VCaP (cell line): ENCODE measurements around the gene PDCD1LG2.
"Not testable (repeated sequence)": the region's sequence is repeated elsewhere in the genome, so short reads cannot be mapped to it uniquely, and the experiment has no call there.

Experiments used
- H3K27ac ChIP-seq: fragments of 450-650 bp; 2 replicates; pipeline ENCODE4 v1.5.1; 2017
- TF ChIP-seq, protein P1 (sequence below): fragments of 450-650 bp; conservative IDR thresholded peaks from 2 replicates; pipeline ENCODE4 v1.5.1; 2017; ENCODE audit warnings: mild to moderate bottlenecking, moderate library complexity

The PDCD1LG2 gene

DNA sequence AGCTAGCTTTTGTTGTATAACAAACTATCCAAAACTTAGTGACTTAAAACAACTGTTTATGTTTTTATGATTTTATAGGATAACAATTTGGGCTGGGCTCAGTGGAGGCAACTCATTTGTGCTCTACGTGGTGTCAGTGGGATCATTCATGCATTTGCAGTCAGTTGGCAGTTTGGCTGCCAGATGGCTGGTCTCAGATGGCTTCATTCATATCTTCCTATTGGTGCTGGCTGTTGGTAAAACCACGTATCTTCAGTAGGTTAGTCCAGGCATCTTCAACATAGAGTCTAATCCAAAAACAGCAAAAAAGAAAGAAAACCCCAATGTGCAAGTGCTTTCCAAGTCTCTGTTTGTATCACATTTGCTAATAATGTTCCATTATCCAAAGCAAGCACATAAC is 66.9 kb downstream of the PDCD1LG2 start:
- TF ChIP-seq, protein P1, sequence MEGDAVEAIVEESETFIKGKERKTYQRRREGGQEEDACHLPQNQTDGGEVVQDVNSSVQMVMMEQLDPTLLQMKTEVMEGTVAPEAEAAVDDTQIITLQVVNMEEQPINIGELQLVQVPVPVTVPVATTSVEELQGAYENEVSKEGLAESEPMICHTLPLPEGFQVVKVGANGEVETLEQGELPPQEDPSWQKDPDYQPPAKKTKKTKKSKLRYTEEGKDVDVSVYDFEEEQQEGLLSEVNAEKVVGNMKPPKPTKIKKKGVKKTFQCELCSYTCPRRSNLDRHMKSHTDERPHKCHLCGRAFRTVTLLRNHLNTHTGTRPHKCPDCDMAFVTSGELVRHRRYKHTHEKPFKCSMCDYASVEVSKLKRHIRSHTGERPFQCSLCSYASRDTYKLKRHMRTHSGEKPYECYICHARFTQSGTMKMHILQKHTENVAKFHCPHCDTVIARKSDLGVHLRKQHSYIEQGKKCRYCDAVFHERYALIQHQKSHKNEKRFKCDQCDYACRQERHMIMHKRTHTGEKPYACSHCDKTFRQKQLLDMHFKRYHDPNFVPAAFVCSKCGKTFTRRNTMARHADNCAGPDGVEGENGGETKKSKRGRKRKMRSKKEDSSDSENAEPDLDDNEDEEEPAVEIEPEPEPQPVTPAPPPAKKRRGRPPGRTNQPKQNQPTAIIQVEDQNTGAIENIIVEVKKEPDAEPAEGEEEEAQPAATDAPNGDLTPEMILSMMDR = no peak
- H3K27ac ChIP-seq = no peak overlapping the region

DNA sequence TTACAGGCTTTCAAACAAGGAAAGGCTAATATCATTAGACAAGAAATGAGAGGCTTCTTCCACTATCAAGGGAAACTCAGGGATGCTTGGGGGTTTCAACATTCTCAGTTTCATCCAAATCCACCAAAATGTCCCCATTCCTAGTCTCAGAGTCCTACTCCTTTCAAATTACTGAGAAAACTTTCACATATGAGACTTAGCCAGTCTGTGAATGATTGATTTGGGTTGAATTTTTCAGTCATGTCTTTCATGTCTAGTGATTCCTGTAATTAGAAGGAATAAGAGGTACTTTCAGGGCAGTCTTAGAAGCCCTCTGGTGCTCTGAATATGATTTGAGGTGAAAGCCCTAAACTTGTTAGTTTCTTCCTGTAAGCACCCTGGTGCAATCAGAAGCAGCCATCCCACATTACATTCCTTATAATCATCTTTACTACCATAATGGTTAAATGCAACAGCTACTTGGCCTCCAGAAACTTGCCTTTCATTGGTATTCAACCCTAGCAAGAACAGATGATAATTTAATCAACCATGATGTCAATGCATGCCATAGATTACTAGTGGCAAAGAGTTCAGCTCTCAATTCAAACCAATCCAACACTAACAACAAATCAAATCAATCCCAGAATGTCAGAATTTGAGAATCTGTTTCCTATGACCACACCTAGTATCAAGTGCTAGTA is 67.8 kb downstream of the PDCD1LG2 start:
- TF ChIP-seq, protein P1 = no peak
- H3K27ac ChIP-seq = no peak overlapping the region; the same call in 1 of the 2 replicates

DNA sequence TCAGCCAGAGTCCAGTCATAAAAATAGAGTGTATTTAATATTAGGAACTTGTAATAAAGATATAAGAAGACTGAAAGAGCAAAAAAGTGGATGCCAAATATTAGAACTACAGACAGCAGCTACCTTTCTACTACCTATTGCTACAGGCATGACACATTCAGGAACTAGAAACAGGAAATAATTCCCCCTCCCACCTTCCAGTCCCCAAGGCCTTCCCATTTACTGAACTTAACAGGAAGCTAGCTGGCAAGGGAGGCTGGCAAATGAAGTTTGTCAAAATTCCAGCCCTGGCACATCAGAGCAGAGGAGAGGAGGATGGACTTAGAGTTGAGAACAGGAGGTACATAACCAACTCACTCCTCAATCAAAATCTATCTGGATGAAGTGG is 68.4 kb downstream of the PDCD1LG2 start:
- TF ChIP-seq, protein P1 = no peak
- no peak overlapping the region; the same call in 1 of the 2 replicates for H3K27ac ChIP-seq

DNA sequence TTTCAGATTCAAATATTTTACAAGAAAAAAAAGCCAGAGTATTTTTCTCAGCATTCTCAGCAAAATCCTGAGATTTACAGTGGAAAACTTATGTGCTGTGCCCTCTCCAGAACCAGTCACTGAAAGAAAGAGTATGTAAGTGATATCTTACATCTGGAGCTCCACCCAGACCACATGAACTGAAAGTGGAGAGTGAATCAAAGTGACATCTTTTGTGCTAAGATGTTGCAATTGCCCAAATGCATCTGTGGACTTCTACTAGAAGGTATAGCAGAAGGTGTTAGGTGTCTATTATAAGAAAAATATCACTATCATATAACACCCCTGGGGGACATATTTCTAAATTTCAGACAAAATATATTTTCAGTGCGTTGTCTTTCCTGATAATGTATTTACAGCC is 69.5 kb downstream of the PDCD1LG2 start:
- TF ChIP-seq, protein P1 = no peak
- no peak overlapping the region for H3K27ac ChIP-seq

DNA sequence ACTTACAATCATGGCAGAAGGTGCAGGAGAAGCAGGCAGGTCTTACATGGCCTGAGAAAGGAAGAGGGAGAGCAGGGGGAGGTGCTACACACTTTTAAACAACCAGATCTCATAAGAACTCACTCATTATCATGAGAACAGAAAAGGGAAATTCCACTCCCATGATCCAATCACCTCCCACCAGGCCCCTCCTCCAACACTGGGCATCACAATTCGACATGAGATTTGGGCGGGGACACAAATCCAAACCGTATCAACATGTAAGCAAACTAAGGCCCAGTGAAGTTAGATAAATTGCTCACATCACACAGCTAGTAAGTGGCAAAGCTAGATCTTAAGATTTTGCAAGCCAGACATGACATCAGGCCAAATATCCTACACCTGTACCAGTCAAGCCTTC is 70.3 kb downstream of the PDCD1LG2 start:
- TF ChIP-seq, protein P1 = no peak
- H3K27ac ChIP-seq = no peak overlapping the region

DNA sequence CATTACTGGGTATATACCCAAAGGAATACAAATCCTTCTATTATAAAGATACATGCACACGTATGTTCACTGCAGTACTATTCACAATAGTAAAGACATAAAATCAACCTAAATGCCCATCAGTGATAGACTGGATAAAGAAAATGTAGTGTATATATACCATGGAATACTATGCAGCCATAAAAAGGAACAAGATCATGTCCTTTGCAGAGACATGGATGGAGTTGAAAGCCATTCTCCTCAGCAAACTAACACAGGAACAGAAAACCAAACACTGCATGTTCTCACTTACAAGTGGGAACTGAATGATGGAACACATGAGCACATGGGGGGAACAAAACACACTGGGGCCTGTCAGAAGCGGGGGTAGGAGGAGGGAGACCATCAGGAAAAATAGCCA is 71.4 kb downstream of the PDCD1LG2 start:
- H3K27ac ChIP-seq = not testable (repeated sequence)

DNA sequence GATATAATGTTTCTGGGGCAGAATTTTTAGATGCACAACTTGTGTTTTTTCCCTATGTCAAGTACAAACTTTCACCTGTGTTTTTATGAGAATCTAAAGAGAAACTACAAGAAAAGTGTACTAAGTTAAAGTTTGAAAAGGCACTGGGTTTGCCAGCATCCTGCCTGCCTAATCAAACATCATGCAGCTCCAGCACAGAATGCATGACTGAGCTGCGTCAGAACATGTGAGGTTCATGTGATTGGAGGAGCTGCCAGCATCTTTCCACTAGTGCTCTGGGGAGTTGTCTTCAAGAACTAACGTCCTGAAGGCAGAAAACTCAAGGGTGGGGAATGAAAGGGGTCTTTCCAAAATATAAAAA is 72.5 kb downstream of the PDCD1LG2 start:
- TF ChIP-seq, protein P1 = no peak
- H3K27ac ChIP-seq = no peak overlapping the region

DNA sequence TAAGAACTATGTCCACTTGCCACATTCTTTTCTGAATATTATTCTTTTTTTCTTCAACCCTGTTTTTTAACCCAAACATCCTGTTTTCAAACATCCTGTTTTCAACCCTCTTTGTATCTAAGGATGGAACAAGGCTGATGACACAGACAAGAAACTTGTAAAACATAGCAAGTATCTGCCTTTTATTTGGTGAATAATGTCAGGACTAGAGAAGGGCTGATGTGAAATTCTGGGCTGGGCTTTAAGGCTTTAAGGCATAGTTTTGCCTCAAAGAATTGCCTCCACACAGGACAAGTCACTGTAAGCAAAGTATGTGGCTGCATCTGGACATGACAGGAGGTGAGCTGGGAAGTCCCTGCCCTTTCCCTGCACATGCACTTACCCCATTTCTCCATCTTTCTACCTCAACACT is 76.1 kb downstream of the PDCD1LG2 start:
- TF ChIP-seq, protein P1 = no peak
- no peak overlapping the region for H3K27ac ChIP-seq
